GM12891 (cell line): ENCODE measurements around the gene SNX9.

ENCODE experiments used
- DNase-seq: peaks from one replicate; pipeline ENCODE4 v3.0.0; 2011; ENCODE audit warnings: low spot score; ENCODE audit not compliant: insufficient read length
- FAIRE-seq: peaks from 2 replicates; lab custom pipeline; 2011; peaks lifted over from hg19 to GRCh38; lab: Jason Lieb, UNC
- PAX5 ChIP-seq: IDR thresholded peaks from 2 replicates; pipeline ENCODE4 v1.6.1; 2011; ENCODE audit warnings: low read length, moderate library complexity, mild to moderate bottlenecking; ENCODE audit not compliant: insufficient read depth, severe bottlenecking
- POLR2A ChIP-seq: IDR thresholded peaks from 2 replicates; pipeline ENCODE4 v1.6.1; 2011; ENCODE audit warnings: low read depth, low read length, control low read depth
- POLR2AphosphoS5 ChIP-seq: IDR thresholded peaks from 2 replicates; pipeline ENCODE4 v1.6.1; 2011; ENCODE audit warnings: low read depth, low read length, control low read depth
- POU2F2 ChIP-seq: IDR thresholded peaks from 2 replicates; pipeline ENCODE4 v1.6.1; 2011; ENCODE audit warnings: low read depth, mild to moderate bottlenecking, control low read depth, low read length, moderate library complexity
- SPI1 ChIP-seq: IDR thresholded peaks from 2 replicates; pipeline ENCODE4 v1.6.1; 2011; ENCODE audit warnings: low read depth, low read length, control low read depth
- TAF1 ChIP-seq: IDR thresholded peaks from 2 replicates; pipeline ENCODE4 v1.6.1; 2011; ENCODE audit warnings: low read depth, low read length, control low read depth

Gene SNX9

GRCh38 chr6:157952861-157953351 lies 129.9 kb downstream of the SNX9 start:
- TF ChIP-seq POLR2A (no peak), PAX5 (no peak), TAF1 (no peak), SPI1 (no peak), POLR2AphosphoS5 (no peak), POU2F2 (no peak)
- no peak for DNase-seq
- no peak for FAIRE-seq

- no peak for FAIRE-seq
- TF ChIP-seq POLR2AphosphoS5 (no peak), POLR2A (no peak), SPI1 (no peak)
- DNase-seq = no peak
These were observed 130.6 kb downstream of the SNX9 start for GRCh38 chr6:157953580-157954091.

GRCh38 chr6:157954150-157955117 lies 131.4 kb downstream of the SNX9 start:
- DNase-seq (no peak), FAIRE-seq (no peak)
- TF ChIP-seq TAF1 (no peak), POLR2AphosphoS5 (no peak), SPI1 (0 out of 2 replicates have a peak, but pooled peaks have one; percentile 27), POU2F2 (no peak), POLR2A (no peak), PAX5 (no peak)

GRCh38 chr6:157955675-157956074 lies 132.6 kb downstream of the SNX9 start:
- no peak for TF ChIP-seq TAF1
- no peak for TF ChIP-seq POLR2A
- no peak for TF ChIP-seq PAX5
- TF ChIP-seq POLR2AphosphoS5 = no peak
- no peak for TF ChIP-seq POU2F2
- no peak for TF ChIP-seq SPI1
- no peak for DNase-seq
- no peak for FAIRE-seq

GRCh38 chr6:157956171-157956730 lies 133.2 kb downstream of the SNX9 start:
- TF ChIP-seq POLR2A (no peak), POU2F2 (no peak), TAF1 (no peak), PAX5 (no peak), SPI1 (no peak), POLR2AphosphoS5 (no peak)
- FAIRE-seq (no peak), DNase-seq (no peak)

GRCh38 chr6:157959451-157960227 lies 136.6 kb downstream of the SNX9 start:
- FAIRE-seq = no peak

GRCh38 chr6:157961153-157961831 lies 138.2 kb downstream of the SNX9 start:
- DNase-seq (no peak), FAIRE-seq (no peak)
- TF ChIP-seq POU2F2 (no peak), TAF1 (no peak), SPI1 (no peak), POLR2A (no peak), POLR2AphosphoS5 (no peak), PAX5 (no peak)

More at GRCh38 chr6:157959451-157960227, 136.6 kb downstream of the SNX9 start:
- no peak for DNase-seq
- no peak for TF ChIP-seq SPI1
- no peak for TF ChIP-seq POLR2AphosphoS5
- TF ChIP-seq TAF1 = no peak
- TF ChIP-seq POLR2A = no peak
- TF ChIP-seq PAX5 = no peak
- no peak for TF ChIP-seq POU2F2

- DNase-seq (no peak), FAIRE-seq (no peak)
- TF ChIP-seq POU2F2 (no peak), POLR2A (no peak), PAX5 (no peak), TAF1 (no peak), POLR2AphosphoS5 (no peak), SPI1 (no peak)
These were observed 139.0 kb downstream of the SNX9 start for GRCh38 chr6:157961832-157962575.
